GM12878 (cell line): ENCODE results near the gene OPCML. TPM values are rescaled to one million over a fixed set of nuclear protein-coding genes. Genes with fewer than 3 reads are reported as not detected.

Experiments
- ATAC-seq: fragments of 200-7000 bp; cut with Tn5 transposase; 3 replicates; pipeline ENCODE4 v1.9.1; 2020; ENCODE audit warnings: mild to moderate bottlenecking, moderate library complexity
- BruUV-seq: library from RNA; stranded (reverse); fragments of 400-500 nt; replicated peaks from 2 replicates; lab custom pipeline; 2021; lab: Mats Ljungman, UMichigan
- CTCF ChIA-PET: fragments of 300-600 bp; sonication (Branson Sonifier 250); formaldehyde crosslinking; extraction: SDS; loops from one replicate; lab custom pipeline; 2021; ENCODE audit warnings: inconsistent platforms; lab: Yijun Ruan, JAX
- POLR2A ChIA-PET: fragments of 350-600 bp; formaldehyde crosslinking; extraction: SDS; loops from one replicate; lab custom pipeline; 2021; ENCODE audit warnings: inconsistent platforms; lab: Charles Lee
- RAD21 ChIA-PET: fragments of 300-600 bp; sonication (Branson Sonifier 250); formaldehyde crosslinking; loops from one replicate; lab custom pipeline; 2023; ENCODE audit warnings: antibody characterized with exemption; ENCODE audit not compliant: unreplicated experiment; lab: Charles Lee
- SMC1A ChIA-PET: fragments of 300-600 bp; sonication (Branson Sonifier 250); formaldehyde crosslinking; loops from one replicate; lab custom pipeline; 2023; ENCODE audit not compliant: unreplicated experiment, uncharacterized antibody; lab: Charles Lee
- DNase-seq: peaks from one replicate; pipeline ENCODE4 v3.0.0-alpha.2; 2011; ENCODE audit warnings: low read depth, low spot score
- FAIRE-seq: peaks from 3 replicates; lab custom pipeline; 2011; peaks lifted over from hg19 to GRCh38; lab: Jason Lieb, UNC
- H2AFZ ChIP-seq: 2 replicates; pipeline ENCODE4 v1.6.0; 2011; ENCODE audit warnings: low read depth, low read length, control low read depth; ENCODE audit not compliant: control insufficient read depth
- H3K27ac ChIP-seq: 2 replicates; pipeline ENCODE4 v1.5.1; 2011; ENCODE audit warnings: control low read depth; ENCODE audit not compliant: control insufficient read depth, insufficient read depth
- H3K27me3 ChIP-seq, 2 experiments: replicated peaks in 1 of 2; 2 replicates each; pipeline versions ENCODE4 v1.6.0 to v1.6.1; 2011; ENCODE audit warnings: low read length in 1 of 2; ENCODE audit not compliant: control insufficient read depth in 2 of 2, insufficient read depth in 2 of 2
- H3K36me3 ChIP-seq, 2 experiments: 2 replicates each; pipeline ENCODE4 v1.5.1; 2011; ENCODE audit warnings: low read length in 1 of 2; ENCODE audit not compliant: control insufficient read depth in 2 of 2, insufficient read depth in 2 of 2
- H3K4me1 ChIP-seq: 2 replicates; pipeline ENCODE4 v1.6.1; 2011; ENCODE audit warnings: mild to moderate bottlenecking, low read length, moderate library complexity, mixed read lengths; ENCODE audit not compliant: control insufficient read depth, insufficient read depth
- H3K4me2 ChIP-seq: 2 replicates; pipeline ENCODE4 v1.6.0; 2011; ENCODE audit warnings: control low read depth; ENCODE audit not compliant: control insufficient read depth, insufficient read depth
- H3K4me3 ChIP-seq: fragments of 200-600 bp; sonication (generic); 2 replicates; pipeline ENCODE4 v1.5.1; 2016
- H3K79me2 ChIP-seq: 2 replicates; pipeline ENCODE4 v1.6.0; 2011; ENCODE audit warnings: low read length; ENCODE audit not compliant: control insufficient read depth, insufficient read depth
- H3K9ac ChIP-seq: 2 replicates; pipeline ENCODE4 v1.8.0; 2011; ENCODE audit warnings: low read length, control low read depth, mixed read lengths; ENCODE audit not compliant: control insufficient read depth, insufficient read depth
- H3K9me3 ChIP-seq: replicated peaks from 3 replicates; pipeline ENCODE4 v1.5.1; 2011; ENCODE audit warnings: mild to moderate bottlenecking, low read length; ENCODE audit not compliant: control insufficient read depth, insufficient read depth
- H4K20me1 ChIP-seq: 2 replicates; pipeline ENCODE4 v1.6.0; 2011; ENCODE audit not compliant: control insufficient read depth, insufficient read depth
- ASH2L ChIP-seq: fragments of 300-600, 200-600 bp; sonication (generic); IDR thresholded peaks from 2 replicates; pipeline ENCODE4 v1.6.1; 2017; ENCODE audit warnings: low read depth, mild to moderate bottlenecking, borderline replicate concordance
- BHLHE40 ChIP-seq, 2 experiments: fragments of 450-650 bp in 1 of 2; IDR thresholded peaks; 2 replicates each; pipeline ENCODE4 v1.6.1; 2011 to 2017; ENCODE audit warnings: low read depth in 2 of 2, borderline replicate concordance in 1 of 2, improper control_type of control experiment in 1 of 2, low read length in 1 of 2, mild to moderate bottlenecking in 1 of 2
- CHD4 ChIP-seq: fragments of 200-600 bp; sonication (generic); IDR thresholded peaks from 2 replicates; pipeline ENCODE4 v1.6.1; 2016; ENCODE audit warnings: mild to moderate bottlenecking
- EP300 ChIP-seq, 2 experiments: fragments of 150-350 bp in 1 of 2; IDR thresholded peaks; 2 replicates each; pipeline ENCODE4 v1.6.1; 2011 to 2012; ENCODE audit warnings: low read depth in 2 of 2, low read length in 2 of 2, borderline replicate concordance in 1 of 2, improper control_type of control experiment in 1 of 2, inconsistent platforms in 1 of 2; ENCODE audit not compliant: control insufficient read depth in 1 of 2
- NBN ChIP-seq: fragments of 450-650 bp; IDR thresholded peaks from 2 replicates; pipeline ENCODE4 v1.6.1; 2016
- POLR2AphosphoS5 ChIP-seq: IDR thresholded peaks from 2 replicates; pipeline ENCODE4 v1.6.1; 2011; ENCODE audit warnings: mild to moderate bottlenecking, low read length, inconsistent platforms
- RBBP5 ChIP-seq: fragments of 200-600 bp; sonication (generic); conservative IDR thresholded peaks from 2 replicates; pipeline ENCODE4 v1.6.1; 2016
- RCOR1 ChIP-seq: conservative IDR thresholded peaks from 2 replicates; pipeline ENCODE4 v1.6.1; 2012; ENCODE audit warnings: low read depth, low read length, improper control_type of control experiment
- RELA ChIP-seq: fragments of 450-650 bp; IDR thresholded peaks from 2 replicates; pipeline ENCODE4 v1.8.0; 2014; ENCODE audit warnings: borderline replicate concordance; ENCODE audit not compliant: partially characterized antibody
- STAT3 ChIP-seq: IDR thresholded peaks from 2 replicates; pipeline ENCODE4 v1.6.1; 2011; ENCODE audit warnings: low read depth, low read length, improper control_type of control experiment
- SUZ12 ChIP-seq: fragments of 200-600 bp; sonication (generic); IDR thresholded peaks from one replicate; pipeline ENCODE4 v1.6.1; 2018; ENCODE audit warnings: antibody characterized with exemption, mild to moderate bottlenecking; ENCODE audit not compliant: unreplicated experiment
- YBX1 ChIP-seq: fragments of 450-650 bp; IDR thresholded peaks from 2 replicates; pipeline ENCODE4 v1.6.1; 2016; ENCODE audit warnings: antibody characterized with exemption
- ZNF24 ChIP-seq: fragments of 450-650 bp; IDR thresholded peaks from 2 replicates; pipeline ENCODE4 v1.6.1; 2017; ENCODE audit warnings: antibody characterized with exemption, mild to moderate bottlenecking
- WGBS: methylation state at CpG from one replicate; pipeline ENCODE4 v1.1.6; 2016; ENCODE audit warnings: low lambda C conversion rate; ENCODE audit not compliant: insufficient replicate concordance, insufficient coverage; ENCODE audit errors: missing lambda C conversion rate; 5-methylcytosine and 5-hydroxymethylcytosine counted together
- in situ Hi-C: fragments of 300-500 bp; cut with MboI; formaldehyde crosslinking; loops from 9 replicates; pipeline ENCODE4 v1.14.3; 2018; ENCODE audit warnings: mixed read lengths
- intact Hi-C: fragments of 100-400 bp; cut with micrococcal nuclease; formaldehyde crosslinking; loops from one replicate; pipeline ENCODE4 v1.14.2; 2022; ENCODE audit not compliant: unreplicated experiment
- polyA plus RNA-seq, 11 experiments: library from polyadenylated mRNA; depleted of rRNA in 4 of 11; unstranded in 6 of 11; stranded (reverse) in 5 of 11; fragments of >200 nt; fragmentation: Nextera tagmentation in 4 of 11; fragmentation: Illumina TruSeq in 1 of 11; extraction: Ambion mirVana in 4 of 11; extraction: Trizol in 1 of 11; gene quantifications; 1 replicate in 1 of 11; 2 replicates in 10 of 11; pipeline versions ENCODE4 v1.2.1 to v1.2.3, GENCODE V29; 2011 to 2016; ENCODE audit warnings: inconsistent platforms in 2 of 11, missing spikeins in 2 of 11, low read depth in 1 of 11
- total RNA-seq, 4 experiments: library from RNA; depleted of rRNA in 3 of 4; stranded (reverse); fragments of >200 nt in 3 of 4; fragmentation: Illumina TruSeq in 1 of 4; extraction: Trizol in 1 of 4; gene quantifications; 2 replicates each; pipeline versions ENCODE4 v1.2.1 to v1.2.3, GENCODE V29; 2013 to 2021

Gene OPCML
- total and polyA plus RNA-seq, 10 of the 15 experiments (the other 5 are each of a cell fraction or from before 2014, with no cell fraction given) = 0.84 TPM; not detected in 9

GRCh38 chr11:133048270-133048669 is 484.0 kb downstream of the OPCML start:
- Histone ChIP-seq H3K79me2 (no peaks in the 10 kb centered on the region), H3K4me3 (no peak overlapping the region), H3K4me1 (no peaks in the 10 kb centered on the region), H3K4me2 (no peak overlapping the region), H2AFZ (no peak overlapping the region), H3K9me3 (no peaks in the 10 kb centered on the region; the same call in 2 of the 3 replicates), H3K36me3 (no peaks in the 10 kb centered on the region), H3K27ac (no peak overlapping the region), H4K20me1 (no peaks in the 10 kb centered on the region), H3K9ac (no peak overlapping the region), H3K27me3 (peaks cover 3% of the 10 kb centered on the region in 2 experiments; a peak in 3 of 4 replicates)
- POLR2A ChIA-PET = no interaction called here
- TF ChIP-seq STAT3 (no peak), EP300 (IDR thresholded peaks at IDR 0.05; ENCODE audit: borderline replicate concordance in 1 of 2, control insufficient read depth in 1 of 2, low read depth in 2 of 2, low read length in 2 of 2) (no peak), SUZ12 (no peak), CHD4 (no peak), NBN (no peak), RBBP5 (no peak), YBX1 (no peak), RCOR1 (no peak), ZNF24 (no peak), POLR2AphosphoS5 (no peak), BHLHE40 (IDR thresholded peaks at IDR 0.05; ENCODE audit: borderline replicate concordance in 1 of 2, low read depth in 2 of 2, low read length in 1 of 2) (no peak), RELA (no peak), ASH2L (no peak)
- no TSS peak for BruUV-seq
- in situ Hi-C loops (no loop called here), intact Hi-C loops (no loop called here)
- WGBS = 43% methylated on average over 8 of the region's 8 CpGs
- RAD21 ChIA-PET = no interaction called here
- no peak for ATAC-seq
- CTCF ChIA-PET = no interaction called here
- DNase-seq = no peak
- no peak for FAIRE-seq
- SMC1A ChIA-PET = interaction anchor here (0.7 kb wide), 1 partner anchor 10 kb away, joined by 3 read pairs; no protein-coding TSS in a partner anchor
